ENCODE results near the gene MVB12B.

MVB12B gene

GRCh38 chr9:126303488-126303887 is 23.1 kb upstream of the MVB12B start:
- no peak for DNase-seq

- DNase-seq = no peak
Measured at GRCh38 chr9:126304207-126304970, 22.2 kb upstream of the MVB12B start.

- no peak for DNase-seq
Measured at GRCh38 chr9:126304971-126305320, 21.7 kb upstream of the MVB12B start.

- DNase-seq = no peak
Measured at GRCh38 chr9:126306071-126306647, 20.5 kb upstream of the MVB12B start.

- no peak for DNase-seq
Measured at GRCh38 chr9:126307322-126308061, 19.1 kb upstream of the MVB12B start.

GRCh38 chr9:126309427-126310189 is 17.0 kb upstream of the MVB12B start:
- DNase-seq = no peak

GRCh38 chr9:126312584-126313551 is 13.8 kb upstream of the MVB12B start:
- no peak for DNase-seq

GRCh38 chr9:126316085-126316655 is 10.5 kb upstream of the MVB12B start:
- DNase-seq = no peak

- peak; percentile 56 for DNase-seq
Measured at GRCh38 chr9:126317513-126317912, 9.1 kb upstream of the MVB12B start.

GRCh38 chr9:126318858-126319257 is 7.8 kb upstream of the MVB12B start:
- no peak for DNase-seq

- no peak for DNase-seq
Measured at GRCh38 chr9:126319671-126320070, 7.0 kb upstream of the MVB12B start.

- DNase-seq = peak; percentile 25
Measured at GRCh38 chr9:126320158-126320922, 6.3 kb upstream of the MVB12B start.

GRCh38 chr9:126321742-126322141 is 4.9 kb upstream of the MVB12B start:
- DNase-seq = no peak

- no peak for DNase-seq
Measured at GRCh38 chr9:126325821-126326220, 808 bp upstream of the MVB12B start.

GRCh38 chr9:126327006-126327713 is 531 bp downstream of the MVB12B start:
- peak; percentile 29 for DNase-seq

GRCh38 chr9:126327714-126328185 is 1.1 kb downstream of the MVB12B start:
- no peak for DNase-seq

GRCh38 chr9:126328407-126328806 is 1.8 kb downstream of the MVB12B start:
- no peak for DNase-seq

GRCh38 chr9:126329476-126330275 is 3.0 kb downstream of the MVB12B start:
- peak; percentile 9 for DNase-seq

- DNase-seq = no peak
Measured at GRCh38 chr9:126330536-126330935, 3.9 kb downstream of the MVB12B start.

All from CD4-positive, alpha-beta T cell treated with Interleukin-12 subunit alpha and Interleukin-12 subunit beta, for 1 hour (primary cell).